Fibroblast of lung (primary cell): ENCODE results near the gene PPP4C. TPM values are rescaled to one million over a fixed set of nuclear protein-coding genes. Genes with fewer than 3 reads are reported as not detected.

Source experiments
- DNase-seq, 2 donors: peaks; one replicate each; pipeline versions ENCODE4 v3.0.0 to v3.0.0-alpha.2; 2010; ENCODE audit warnings: low read depth in 2 of 2
- H2AFZ ChIP-seq: 2 replicates; pipeline ENCODE4 v1.5.1; 2012; ENCODE audit warnings: low read length, control low read depth, inconsistent platforms
- H3K27ac ChIP-seq: 2 replicates; pipeline ENCODE4 v1.5.1; 2011; ENCODE audit warnings: low read length, control low read depth; ENCODE audit not compliant: insufficient read depth
- H3K27me3 ChIP-seq: 2 replicates; pipeline ENCODE4 v1.5.1; 2011; ENCODE audit warnings: mild to moderate bottlenecking, low read length; ENCODE audit not compliant: control insufficient read depth, insufficient read depth
- H3K36me3 ChIP-seq: 2 replicates; pipeline ENCODE4 v1.5.1; 2011; ENCODE audit warnings: low read length; ENCODE audit not compliant: control insufficient read depth, insufficient read depth
- H3K4me1 ChIP-seq: 2 replicates; pipeline ENCODE4 v1.5.1; 2011; ENCODE audit warnings: low read length; ENCODE audit not compliant: control insufficient read depth, insufficient read depth; ENCODE audit errors: extremely low read depth
- H3K4me2 ChIP-seq: 2 replicates; pipeline ENCODE4 v1.5.1; 2011; ENCODE audit warnings: low read length, control low read depth; ENCODE audit not compliant: insufficient read depth; ENCODE audit errors: extremely low read depth
- H3K4me3 ChIP-seq, 4 experiments: fragments of 200-600 bp in 1 of 4; sonication (generic) in 1 of 4; replicated peaks in 1 of 4; 2 replicates each; pipeline ENCODE4 v1.5.1; 2011 to 2016; ENCODE audit warnings: low read length in 4 of 4, low read depth in 3 of 4, mild to moderate bottlenecking in 3 of 4, control low read depth in 2 of 4, inconsistent platforms in 1 of 4, mixed read lengths in 1 of 4; ENCODE audit not compliant: insufficient read depth in 1 of 4; ENCODE audit errors: control extremely low read depth in 1 of 4
- H3K79me2 ChIP-seq: 2 replicates; pipeline ENCODE4 v1.5.1; 2012; ENCODE audit warnings: mild to moderate bottlenecking, low read length, inconsistent platforms; ENCODE audit not compliant: control insufficient read depth, insufficient read depth
- H3K9ac ChIP-seq: 2 replicates; pipeline ENCODE4 v1.5.1; 2011; ENCODE audit warnings: mild to moderate bottlenecking, low read length, control low read depth; ENCODE audit not compliant: insufficient read depth
- H3K9me3 ChIP-seq: 2 replicates; pipeline ENCODE4 v1.5.1; 2012; ENCODE audit warnings: low read depth, low read length; ENCODE audit not compliant: control insufficient read depth, insufficient read depth
- H4K20me1 ChIP-seq: 2 replicates; pipeline ENCODE4 v1.5.1; 2011; ENCODE audit warnings: low read length; ENCODE audit not compliant: control insufficient read depth, insufficient read depth; ENCODE audit errors: extremely low read depth
- CTCF ChIP-seq, 2 donors: IDR thresholded peaks in 1 of 2; conservative IDR thresholded peaks in 1 of 2; 1 replicate in 1 of 2; 2 replicates in 1 of 2; pipeline ENCODE4 v1.5.1; 2011 to 2012; ENCODE audit warnings: low read length in 2 of 2, control low read depth in 1 of 2, inconsistent platforms in 1 of 2, low read depth in 1 of 2, mild to moderate bottlenecking in 1 of 2
- EZH2 ChIP-seq: IDR thresholded peaks from 2 replicates; pipeline ENCODE4 v1.5.1; 2012; ENCODE audit warnings: low read length, control low read depth, mild to moderate bottlenecking; ENCODE audit errors: missing control alignments
- polyA plus RNA-seq, 2 donors: library from polyadenylated mRNA; depleted of rRNA in 1 of 2; stranded (reverse) in 1 of 2; unstranded in 1 of 2; fragments of >200 nt; gene quantifications; 2 replicates each; pipeline ENCODE4 v1.2.1, GENCODE V29; 2011 to 2012; ENCODE audit warnings: missing spikeins in 1 of 2
- total RNA-seq: library from RNA; depleted of rRNA; stranded (reverse); fragments of >200 nt; gene quantifications from 2 replicates; pipeline ENCODE4 v1.2.1, GENCODE V29; 2014

The PPP4C gene
- total and polyA plus RNA-seq, 2 donors (not counting 1 experiment from before 2014, with no cell fraction given): 116 to 147 TPM

- Histone ChIP-seq H4K20me1 (no peaks in the 10 kb centered on the region), H3K79me2 (peaks cover 46% of the 10 kb centered on the region)
- TF ChIP-seq EZH2: no peak
- TF ChIP-seq CTCF (conservative IDR thresholded peaks at IDR 0.05 in 1 of 2, IDR thresholded peaks at IDR 0.05 in 1 of 2; ENCODE audit: low read depth in 1 of 2, low read length in 2 of 2): no peak
These were observed 3.7 kb downstream of the PPP4C start for GRCh38 chr16:30079480-30079879.

GRCh38 chr16:30082545-30083090, 6.8 kb downstream of the PPP4C start:
- H3K27me3 ChIP-seq: no peaks in the 10 kb centered on the region
- H3K4me2 ChIP-seq: no peak overlapping the region
- H3K9me3 ChIP-seq: no peaks in the 10 kb centered on the region
- H4K20me1 ChIP-seq: no peaks in the 10 kb centered on the region
- peaks cover 7% of the 10 kb centered on the region for H3K4me1 ChIP-seq
- H3K9ac ChIP-seq: no peak overlapping the region
- no peak overlapping the region for H3K27ac ChIP-seq
- TF ChIP-seq EZH2 (no peak), CTCF (conservative IDR thresholded peaks at IDR 0.05 in 1 of 2, IDR thresholded peaks at IDR 0.05 in 1 of 2; ENCODE audit: low read depth in 1 of 2, low read length in 2 of 2) (no peak)
- H2AFZ ChIP-seq: no peak overlapping the region
- DNase-seq: no peak
- H3K36me3 ChIP-seq: peaks cover 54% of the 10 kb centered on the region
- H3K4me3 ChIP-seq: no peak overlapping the region
- H3K79me2 ChIP-seq: peaks cover 31% of the 10 kb centered on the region

More at GRCh38 chr16:30079480-30079879, 3.7 kb downstream of the PPP4C start:
- no peak overlapping the region for H3K4me2 ChIP-seq
- H3K4me1 ChIP-seq: peaks cover 13% of the 10 kb centered on the region
- no peak overlapping the region for H3K27ac ChIP-seq
- no peak for DNase-seq
- H3K36me3 ChIP-seq: peaks cover 49% of the 10 kb centered on the region
- no peaks in the 10 kb centered on the region for H3K27me3 ChIP-seq
- no peaks in the 10 kb centered on the region for H3K9me3 ChIP-seq
- H3K9ac ChIP-seq: no peak overlapping the region
- no peak overlapping the region for H2AFZ ChIP-seq
- no peak overlapping the region for H3K4me3 ChIP-seq

- H2AFZ ChIP-seq: no peak overlapping the region
- no peak overlapping the region for H3K27ac ChIP-seq
- no peak for DNase-seq
- TF ChIP-seq CTCF (conservative IDR thresholded peaks at IDR 0.05 in 1 of 2, IDR thresholded peaks at IDR 0.05 in 1 of 2; ENCODE audit: low read depth in 1 of 2, low read length in 2 of 2) (no peak), EZH2 (no peak)
- H3K27me3 ChIP-seq: no peaks in the 10 kb centered on the region
- H3K4me3 ChIP-seq: no peak overlapping the region
- no peaks in the 10 kb centered on the region for H3K9me3 ChIP-seq
- H4K20me1 ChIP-seq: no peaks in the 10 kb centered on the region
- peaks cover 2% of the 10 kb centered on the region for H3K4me1 ChIP-seq
- H3K9ac ChIP-seq: no peak overlapping the region
- peaks cover 23% of the 10 kb centered on the region for H3K79me2 ChIP-seq
- H3K4me2 ChIP-seq: no peak overlapping the region
- peaks cover 54% of the 10 kb centered on the region for H3K36me3 ChIP-seq
These were observed 7.6 kb downstream of the PPP4C start for GRCh38 chr16:30083216-30084055.
